T-helper 1 cell treated with Interleukin-12 subunit alpha and Interleukin-12 subunit beta and Interleukin-4 antibody, amounts not matched to agents 30 ng/mL and 1 ng/mL, for 36 hours (primary cell): Measurements from ENCODE around the gene HLA-DQA2. TPM values are rescaled to one million over a fixed set of nuclear protein-coding genes. Genes with fewer than 3 reads are reported as not detected.
"Not testable (repeated sequence)": the region's sequence is repeated elsewhere in the genome, so short reads cannot be mapped to it uniquely, and the experiment has no call there.

Experiments used
- intact Hi-C: fragments of 100-400 bp; cut with micrococcal nuclease; formaldehyde crosslinking; loops from one replicate; pipeline ENCODE4 v1.15.1; 2024
- total RNA-seq: library from RNA; stranded (reverse); gene quantifications from 2 replicates; pipeline ENCODE4 v1.2.3, GENCODE V29; 2022

Gene HLA-DQA2
- total RNA-seq: 13.2 and 14.4 TPM in 2 replicates

DNA sequence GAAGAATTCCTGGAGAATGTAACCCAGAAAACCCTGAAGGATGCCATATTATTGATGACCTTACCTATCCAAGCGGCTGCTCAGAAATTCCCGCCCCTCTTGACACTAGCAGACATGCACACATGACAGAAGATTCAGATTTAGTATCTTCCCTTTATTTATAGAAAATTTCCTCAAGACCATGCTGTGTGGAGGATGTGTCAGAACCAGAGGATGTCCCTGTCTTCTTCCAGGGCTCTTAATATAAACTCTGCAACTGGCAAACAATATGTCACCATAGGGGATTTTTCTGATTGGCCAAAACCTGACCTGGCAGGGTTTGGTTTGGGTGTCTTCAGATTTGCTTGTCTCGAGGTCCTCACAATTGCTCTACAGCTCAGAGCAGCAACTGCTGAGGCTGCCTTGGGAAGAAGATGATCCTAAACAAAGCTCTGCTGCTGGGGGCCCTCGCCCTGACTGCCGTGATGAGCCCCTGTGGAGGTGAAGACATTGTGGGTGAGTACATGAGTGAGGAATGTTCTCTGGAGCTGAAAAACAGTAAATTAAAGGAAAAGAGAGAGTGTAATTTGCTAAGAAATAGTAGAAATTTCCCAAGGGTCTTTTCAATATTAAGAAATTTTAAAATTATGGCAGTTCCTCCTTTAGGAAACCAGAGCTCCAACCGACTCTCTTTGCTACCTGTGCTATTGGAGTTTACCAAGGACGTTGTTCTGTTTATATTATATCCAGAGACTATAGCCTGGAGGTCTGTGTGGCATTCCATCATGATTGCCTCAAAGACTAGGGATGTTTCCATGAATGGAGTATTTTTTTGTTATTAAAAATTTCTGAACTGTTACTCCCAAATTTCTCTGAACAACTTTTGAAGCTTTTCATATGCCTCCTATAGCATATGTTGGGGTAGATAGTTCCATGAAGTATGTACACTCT, at the start of gene HLA-DQA2:
HLA-DQA2 (plus strand) TSS at position 361 of the 930 bp plus-strand sequence; CDS start at position 414, 53 bp downstream.
- intact Hi-C loops: no loop called here

DNA sequence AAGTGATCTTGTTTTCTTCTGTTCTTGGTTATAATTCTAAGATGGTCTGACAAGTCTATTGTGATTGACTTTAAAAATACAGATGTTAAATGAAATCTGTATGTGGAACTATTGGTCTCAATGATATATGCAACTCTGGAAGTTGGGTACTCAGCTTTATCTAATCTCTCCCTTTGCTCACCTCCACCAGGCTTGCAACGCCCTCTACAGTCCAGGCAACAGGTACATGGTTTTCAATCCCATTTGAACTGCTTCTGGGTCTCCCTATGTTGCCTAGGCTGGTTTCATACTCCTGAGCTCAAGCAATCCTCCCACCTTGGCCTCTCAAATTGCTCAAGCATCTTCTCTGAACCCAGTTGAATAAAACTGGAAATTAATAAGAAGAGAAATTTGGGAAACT, 49.2 kb upstream of the HLA-DQA2 start:
- intact Hi-C loops: loop anchor here (1.0 to 2.0 kb wide), 3 partner anchors 70 to 277 kb away; no protein-coding TSS in a partner anchor

DNA sequence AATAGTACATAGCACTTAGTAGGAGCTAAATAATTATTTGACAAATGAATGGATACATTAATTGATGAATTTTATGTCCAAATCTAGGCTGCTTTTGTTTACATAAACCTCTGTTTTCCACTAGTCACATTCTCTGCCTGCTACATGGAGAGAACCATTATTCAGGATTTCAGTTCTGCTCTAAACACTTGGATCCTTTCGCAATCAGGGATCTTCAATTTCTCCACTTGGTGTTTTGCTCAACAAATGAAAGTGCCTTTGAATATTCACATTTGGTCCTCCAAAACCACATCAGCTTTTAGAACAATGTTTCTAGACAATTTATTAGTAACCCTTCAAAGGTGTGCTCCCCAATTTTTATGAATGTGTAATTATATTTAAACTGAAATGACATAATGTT, 44.2 kb upstream of the HLA-DQA2 start:
- intact Hi-C loops: no loop called here

DNA sequence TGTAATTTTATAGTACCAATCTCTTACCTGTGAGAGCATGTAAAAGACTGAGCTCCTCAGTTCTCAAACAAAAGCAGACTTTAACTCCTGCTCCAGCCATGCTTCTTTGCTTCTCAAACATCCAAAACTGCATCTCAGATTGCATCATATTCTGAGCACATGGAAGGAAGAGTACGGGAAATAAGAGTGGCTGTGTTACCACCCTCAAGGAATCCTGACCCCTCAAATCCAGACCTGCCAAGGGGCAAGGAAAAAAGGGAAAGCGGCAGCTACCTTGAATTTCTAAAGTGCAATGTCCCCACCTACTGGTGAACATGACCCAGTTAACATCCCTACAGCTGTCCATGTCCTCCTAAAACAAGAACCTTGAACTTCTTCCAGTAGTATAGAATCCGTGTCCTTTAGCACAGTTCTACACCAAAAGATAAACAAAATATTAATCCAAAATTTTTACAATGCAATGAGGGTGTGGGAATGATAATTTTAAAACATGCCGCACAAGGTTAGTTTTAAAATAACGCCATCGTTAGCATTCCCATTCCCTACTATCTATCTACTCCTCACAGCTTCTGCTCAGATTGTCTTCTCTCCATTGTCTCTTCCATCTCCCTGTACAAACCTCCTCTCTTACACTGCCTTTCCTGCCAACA, 40.7 kb upstream of the HLA-DQA2 start:
- intact Hi-C loops: loop anchor here (1.0 to 10.0 kb wide), 6 partner anchors 86 to 456 kb away; no protein-coding TSS in a partner anchor

DNA sequence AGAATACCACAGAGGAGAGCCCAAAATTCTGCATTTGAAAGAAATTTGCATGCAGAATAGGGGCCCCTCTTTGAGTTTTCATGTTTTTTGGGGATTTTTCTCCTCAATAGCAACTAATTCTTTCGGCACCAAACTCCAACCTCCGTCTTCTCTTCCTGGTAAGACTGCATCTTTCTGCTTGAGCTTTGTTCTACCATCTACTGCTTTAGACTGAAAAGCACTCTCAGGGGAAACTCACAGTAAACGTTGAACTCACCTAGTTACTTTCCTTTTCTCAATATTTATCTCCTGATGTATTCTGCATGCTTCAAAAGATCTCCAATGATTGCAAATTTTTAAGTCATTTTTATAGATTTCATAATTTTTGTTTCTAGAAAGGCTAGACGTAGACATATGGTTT, 37.8 kb upstream of the HLA-DQA2 start:
- intact Hi-C loops: loop anchor here (10.0 kb wide), 1 partner anchor 459 kb away; no protein-coding TSS in a partner anchor

DNA sequence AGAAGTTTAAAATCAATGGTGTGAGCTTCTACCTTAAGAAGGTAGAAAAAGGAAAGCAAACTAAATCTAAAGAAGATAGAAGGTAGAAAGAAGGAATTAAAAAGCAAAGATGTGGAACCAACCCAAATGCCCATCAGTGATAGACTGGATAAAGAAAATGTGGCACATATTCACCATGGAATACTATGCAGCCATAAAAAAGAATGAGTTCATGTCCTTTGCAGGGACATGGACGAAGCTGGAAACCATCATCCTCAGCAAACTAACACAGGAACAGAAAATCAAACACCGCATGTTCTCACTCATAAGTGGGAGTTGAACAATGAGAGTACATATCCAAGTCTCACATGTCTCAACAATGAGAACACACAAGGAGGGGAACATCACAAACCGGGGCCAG, 36.0 kb upstream of the HLA-DQA2 start:
- intact Hi-C loops: loop anchor here (10.0 kb wide), 1 partner anchor 460 kb away; no protein-coding TSS in a partner anchor

DNA sequence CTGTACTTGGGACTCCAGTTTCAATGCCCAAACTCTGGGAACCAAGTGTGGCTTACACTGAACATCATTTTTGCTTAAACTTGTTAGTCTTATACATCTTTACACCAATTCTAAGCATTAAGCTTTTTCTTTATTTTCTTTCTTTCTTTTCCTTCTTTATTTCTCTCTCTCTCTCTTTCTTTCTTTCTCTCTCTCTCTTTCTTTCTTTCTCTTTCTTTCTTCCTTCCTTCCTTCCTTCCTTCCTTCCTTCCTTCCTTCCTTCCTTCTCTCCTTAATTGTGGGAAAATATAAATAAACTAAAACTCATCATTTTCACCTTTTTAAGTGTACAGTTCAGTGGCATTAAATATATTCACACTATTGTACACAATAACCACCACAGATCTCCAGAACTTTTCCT, 31.6 kb upstream of the HLA-DQA2 start:
- intact Hi-C loops: loop anchor here (10.0 kb wide), 1 partner anchor 465 kb away; no protein-coding TSS in a partner anchor

DNA sequence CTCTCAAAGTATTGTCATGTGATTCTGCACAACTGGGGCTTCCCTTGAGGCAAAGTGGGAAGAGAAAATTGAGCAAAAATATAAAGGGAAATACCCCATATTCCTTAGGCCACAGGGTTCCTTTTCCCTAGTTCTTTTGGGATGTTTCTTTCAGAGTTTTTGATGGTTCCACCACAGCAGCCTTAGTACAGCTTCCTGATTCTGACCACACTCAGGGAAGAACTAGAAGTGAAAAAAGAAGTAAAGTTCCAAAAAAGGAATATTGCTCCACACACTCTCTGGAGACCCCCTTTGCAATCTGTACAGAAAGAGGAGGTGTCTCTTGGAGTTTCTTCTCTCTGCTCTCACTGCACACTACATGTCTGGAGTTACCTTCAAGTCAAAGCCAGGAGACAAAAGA, 27.9 kb upstream of the HLA-DQA2 start:
- intact Hi-C loops: no loop called here

DNA sequence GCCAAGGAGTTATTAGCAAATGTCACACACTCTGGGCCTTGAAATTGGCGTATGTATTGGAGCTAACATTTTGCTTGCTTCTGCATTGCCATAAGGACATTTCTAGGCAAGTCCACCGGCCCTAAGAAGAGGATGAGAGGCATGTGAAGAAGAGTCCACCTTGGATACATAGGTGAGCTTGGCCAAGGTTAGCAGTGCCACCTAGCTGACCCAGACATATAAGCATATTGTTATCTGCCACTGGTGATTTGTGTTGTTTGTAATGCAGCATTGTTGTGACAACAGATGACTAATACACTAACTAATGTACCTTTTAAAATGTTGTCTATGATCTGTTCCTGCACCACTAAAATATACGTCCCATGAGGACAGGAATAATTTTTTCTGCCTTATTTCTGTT, 24.8 kb upstream of the HLA-DQA2 start:
- intact Hi-C loops: no loop called here

DNA sequence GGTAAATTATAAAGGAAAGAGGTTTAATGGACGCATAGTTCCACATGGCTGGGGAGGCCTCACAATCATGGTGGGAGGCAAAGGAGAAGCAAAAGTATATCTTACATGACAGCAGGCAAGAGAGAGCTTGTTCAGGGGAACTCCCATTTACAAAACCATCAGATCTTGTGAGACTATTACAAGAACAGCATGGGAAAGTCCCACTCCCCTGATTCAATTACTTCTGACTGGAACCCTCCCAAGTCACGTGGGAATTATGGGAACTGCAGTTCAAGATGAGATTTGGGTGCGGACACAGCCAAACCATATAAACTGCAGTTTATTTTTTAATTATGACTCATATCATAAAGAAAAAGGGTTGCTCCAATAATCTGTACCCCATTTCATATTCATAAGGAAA, 22.3 kb upstream of the HLA-DQA2 start:
- intact Hi-C loops: no loop called here

DNA sequence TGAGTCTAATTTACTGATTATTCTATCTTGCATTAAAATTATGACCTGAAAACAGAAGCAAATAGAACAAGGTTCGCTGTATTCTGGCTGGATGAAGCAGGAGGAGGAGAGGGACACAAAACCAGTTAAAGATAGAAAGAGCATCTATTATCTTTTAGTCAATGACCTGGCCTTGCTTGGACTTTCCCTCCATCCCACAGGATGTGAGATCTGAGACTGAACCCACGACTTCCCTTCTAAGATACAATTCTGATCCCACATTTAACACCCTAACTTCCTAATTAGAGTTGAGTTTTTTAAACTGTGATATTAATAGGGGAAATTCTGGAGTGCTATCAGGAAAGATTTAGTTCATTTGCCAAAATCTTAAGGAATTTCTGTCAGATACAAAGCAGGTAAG, 3.1 kb upstream of the HLA-DQA2 start:
- intact Hi-C loops: no loop called here

DNA sequence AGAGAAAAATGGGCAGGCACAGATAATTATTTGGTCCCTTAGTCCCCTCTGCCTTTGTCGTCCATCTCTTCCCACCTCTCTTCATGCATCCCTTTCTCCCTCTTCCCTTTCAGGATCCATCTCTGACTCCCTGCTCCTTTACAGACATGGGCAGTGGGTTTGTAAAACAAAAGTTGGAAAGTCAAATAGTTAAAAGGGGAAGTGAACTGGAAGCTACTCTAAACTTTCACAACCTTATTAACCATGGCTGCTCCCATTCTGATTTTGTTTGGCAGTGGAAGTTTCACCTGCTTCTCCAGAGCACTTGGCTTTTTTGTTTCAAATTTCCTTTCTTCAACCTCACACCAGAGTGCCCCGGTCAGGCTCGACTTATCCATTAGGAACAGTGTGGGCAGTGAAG, 1.2 kb downstream of the HLA-DQA2 start:
- intact Hi-C loops: no loop called here

DNA sequence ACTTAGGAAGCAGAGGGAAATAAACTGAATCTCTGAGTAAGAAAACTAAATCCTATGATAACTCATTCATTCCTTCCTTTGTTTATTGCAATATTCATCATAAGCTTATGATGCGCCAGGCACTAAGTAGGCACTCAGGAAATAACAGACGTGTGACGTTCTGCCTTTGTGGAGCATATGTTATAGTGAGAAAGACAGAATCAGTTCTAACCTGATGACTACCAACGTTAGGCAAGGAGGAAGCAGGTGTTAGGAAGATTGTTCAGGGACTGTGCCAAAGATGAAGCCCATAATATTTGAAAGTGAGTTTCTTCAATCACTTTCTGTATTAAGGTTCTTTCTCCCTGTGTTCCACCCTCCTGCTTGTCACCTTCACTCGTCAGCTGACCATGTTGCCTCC, 3.6 kb downstream of the HLA-DQA2 start:
- intact Hi-C loops: no loop called here

DNA sequence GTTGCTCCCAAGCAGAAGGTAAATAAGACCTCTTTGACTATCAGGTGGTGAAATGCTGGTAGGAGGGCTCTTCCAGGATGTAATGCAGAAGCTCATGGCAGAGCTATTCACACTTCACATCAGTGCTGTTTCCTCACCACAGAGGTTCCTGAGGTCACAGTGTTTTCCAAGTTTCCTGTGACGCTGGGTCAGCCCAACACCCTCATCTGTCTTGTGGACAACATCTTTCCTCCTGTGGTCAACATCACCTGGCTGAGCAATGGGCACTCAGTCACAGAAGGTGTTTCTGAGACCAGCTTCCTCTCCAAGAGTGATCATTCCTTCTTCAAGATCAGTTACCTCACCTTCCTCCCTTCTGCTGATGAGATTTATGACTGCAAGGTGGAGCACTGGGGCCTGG, 4.5 kb downstream of the HLA-DQA2 start:
- intact Hi-C loops: not testable (repeated sequence)

DNA sequence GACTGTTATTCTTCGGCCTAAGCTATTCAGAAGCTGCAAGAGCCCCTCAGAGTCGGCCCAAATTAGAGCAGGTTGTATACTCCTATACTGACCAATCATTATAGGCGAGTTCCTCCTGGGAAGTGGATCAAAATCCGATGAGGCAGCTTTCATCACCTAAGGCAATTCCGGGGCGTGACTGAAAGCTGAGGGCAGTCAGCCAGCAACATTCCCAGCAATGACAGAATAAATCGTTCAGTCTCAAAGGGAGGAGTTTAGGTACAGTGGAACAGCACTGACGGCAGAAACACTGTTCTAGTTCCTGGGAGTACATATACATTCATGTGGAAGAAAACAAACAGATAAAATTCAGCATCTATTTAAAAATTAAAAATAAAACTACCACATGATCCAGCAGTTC, 11.4 kb downstream of the HLA-DQA2 start:
- intact Hi-C loops: no loop called here

DNA sequence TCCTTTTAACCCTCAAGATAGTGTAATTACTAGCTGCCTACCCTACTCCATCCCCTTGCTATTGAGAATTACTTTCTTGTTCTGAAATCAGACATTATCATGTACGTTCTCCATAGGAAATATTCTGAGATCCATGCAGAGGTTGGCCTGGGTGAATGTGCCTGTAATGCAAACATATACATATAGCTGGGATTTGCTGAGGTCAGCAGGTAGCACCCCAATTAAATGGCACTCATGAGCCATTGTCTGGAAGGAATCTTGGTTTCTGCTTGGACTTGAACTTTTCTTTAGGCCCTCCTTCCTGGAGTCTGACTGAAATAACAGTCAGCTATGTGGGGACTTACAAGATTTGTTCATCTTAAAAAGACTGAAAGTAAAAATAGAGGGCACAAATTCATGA, 18.5 kb downstream of the HLA-DQA2 start:
- intact Hi-C loops: no loop called here

DNA sequence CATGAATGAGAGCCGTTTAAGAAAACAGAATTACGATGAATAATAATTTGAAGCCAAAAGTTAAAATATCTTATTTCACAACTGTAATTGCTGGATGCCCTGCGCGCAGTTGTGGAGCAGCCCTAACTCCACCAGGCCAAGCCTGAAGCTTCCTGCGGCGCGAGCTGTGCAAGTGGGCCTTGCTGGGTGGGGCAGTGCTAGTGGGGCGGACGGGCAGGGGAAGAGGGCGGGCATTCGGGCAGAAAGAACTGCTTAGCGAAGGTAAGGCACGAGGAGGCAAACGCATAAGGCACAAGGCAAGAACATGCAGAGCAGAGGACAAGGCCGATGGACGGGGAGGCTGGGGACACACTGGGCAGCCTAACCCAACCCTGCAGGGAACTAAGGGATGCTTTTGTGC, 19.9 kb downstream of the HLA-DQA2 start:
- intact Hi-C loops: no loop called here

DNA sequence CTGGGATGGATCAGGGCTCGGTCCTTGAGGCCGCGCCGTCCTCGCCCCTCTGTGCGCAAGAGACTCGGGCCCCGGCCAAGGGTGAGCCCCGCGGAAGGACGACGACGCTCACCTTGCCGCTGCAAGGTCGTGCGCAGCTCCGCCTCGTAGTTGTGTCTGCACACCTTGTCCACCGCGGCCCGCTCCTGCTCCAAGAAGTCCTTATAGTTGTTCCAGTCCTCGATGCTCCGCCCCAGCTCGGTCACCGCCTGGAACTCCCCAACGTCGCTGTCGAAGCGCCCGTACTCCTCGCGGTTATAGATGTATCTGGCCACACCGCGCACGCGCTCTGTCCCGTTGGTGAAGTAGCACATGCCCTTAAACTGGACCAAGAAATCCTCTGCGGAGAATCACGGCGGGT, 20.4 kb downstream of the HLA-DQA2 start:
- intact Hi-C loops: no loop called here

DNA sequence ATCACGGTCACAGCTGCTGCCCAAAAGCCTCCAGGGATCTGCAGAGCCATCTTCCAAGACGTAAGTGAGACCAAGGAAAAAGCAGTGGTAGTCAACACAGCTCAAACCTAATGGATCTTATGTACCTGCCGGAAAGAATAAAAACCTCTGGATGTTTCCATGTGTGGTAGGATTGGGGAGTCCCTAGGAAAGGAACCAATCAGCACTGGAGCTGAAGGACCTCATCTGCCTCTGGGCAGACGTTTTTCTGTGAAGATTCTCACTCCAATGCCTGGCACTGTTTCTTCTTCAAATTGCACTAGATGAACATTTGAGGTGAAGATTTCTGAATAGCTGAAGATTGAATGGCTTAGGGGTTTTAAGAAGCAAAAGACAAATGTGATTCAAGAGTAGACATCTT, 22.2 kb downstream of the HLA-DQA2 start, which contains the start of gene HLA-DQB2:
HLA-DQB2 (minus strand) TSS at position 112 of the 400 bp plus-strand sequence; CDS start at position 50, 62 bp downstream.
- intact Hi-C loops: no loop called here

DNA sequence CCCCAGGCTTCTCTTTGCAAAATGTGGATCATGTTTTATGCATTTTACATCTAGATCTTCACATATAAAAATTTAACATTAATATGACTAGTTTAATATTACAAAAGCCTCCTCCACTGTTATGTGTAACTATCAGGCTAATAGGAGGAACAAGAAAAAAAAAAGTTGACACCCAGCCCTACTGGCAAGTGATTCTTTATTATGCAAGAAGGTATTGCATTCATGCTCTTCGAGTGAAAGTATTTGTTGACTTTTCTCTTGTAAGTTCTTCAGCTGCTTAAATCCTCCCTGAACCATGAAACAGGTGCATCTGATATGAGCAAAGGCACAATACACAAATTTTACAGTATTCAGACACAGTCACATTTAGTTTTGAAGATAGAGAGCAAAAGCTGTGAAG, 22.9 kb downstream of the HLA-DQA2 start:
- intact Hi-C loops: no loop called here

DNA sequence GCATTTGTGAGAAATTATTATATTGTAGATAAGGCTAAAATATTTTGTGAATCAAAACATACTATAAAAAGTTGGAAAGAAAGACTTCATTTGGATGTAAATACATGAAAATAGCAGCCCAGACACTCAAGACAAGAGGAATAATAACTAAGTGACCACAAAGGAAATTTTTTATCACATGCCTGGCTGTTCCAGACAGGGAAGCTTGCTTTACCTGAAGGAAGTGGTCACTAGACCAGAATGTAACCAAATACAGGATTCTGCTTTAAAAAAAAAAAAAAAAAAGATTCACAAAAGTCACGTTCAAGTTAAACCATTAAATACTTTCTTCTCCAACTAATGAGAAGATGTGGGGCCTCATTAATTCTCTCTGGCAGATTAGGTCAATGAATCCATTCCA, 31.5 kb downstream of the HLA-DQA2 start:
- intact Hi-C loops: no loop called here

DNA sequence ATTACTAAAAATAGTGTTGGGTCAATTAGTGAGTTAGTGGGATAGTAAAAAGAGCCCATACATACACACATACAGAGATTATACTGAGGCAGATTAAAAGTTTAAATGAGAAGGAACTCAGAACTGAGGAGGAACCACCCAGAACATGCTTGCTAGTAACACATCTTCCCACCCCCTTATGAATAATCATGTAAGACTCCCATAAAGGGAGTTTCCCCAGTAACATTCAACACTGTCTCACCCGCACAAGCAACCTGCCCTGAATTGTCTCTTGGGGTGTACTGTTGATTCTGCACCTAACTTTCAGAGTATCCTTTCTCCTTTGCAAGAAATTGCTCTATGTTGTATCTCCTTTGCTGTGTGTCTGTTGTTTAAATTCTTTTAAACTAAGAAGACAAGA, 33.2 kb downstream of the HLA-DQA2 start:
- intact Hi-C loops: no loop called here
